NCI-H2029 treated with DMSO at 0.1 percent for 48 hours (cell line): ENCODE measurements around the gene CKAP4.
"Not testable (repeated sequence)": the region's sequence is repeated elsewhere in the genome, so short reads cannot be mapped to it uniquely, and the experiment has no call there.

Experiments used
- DNase-seq: peaks from one replicate; lab custom pipeline; 2025; lab: John Stamatoyannopoulos, UW

CKAP4 gene, protein sequence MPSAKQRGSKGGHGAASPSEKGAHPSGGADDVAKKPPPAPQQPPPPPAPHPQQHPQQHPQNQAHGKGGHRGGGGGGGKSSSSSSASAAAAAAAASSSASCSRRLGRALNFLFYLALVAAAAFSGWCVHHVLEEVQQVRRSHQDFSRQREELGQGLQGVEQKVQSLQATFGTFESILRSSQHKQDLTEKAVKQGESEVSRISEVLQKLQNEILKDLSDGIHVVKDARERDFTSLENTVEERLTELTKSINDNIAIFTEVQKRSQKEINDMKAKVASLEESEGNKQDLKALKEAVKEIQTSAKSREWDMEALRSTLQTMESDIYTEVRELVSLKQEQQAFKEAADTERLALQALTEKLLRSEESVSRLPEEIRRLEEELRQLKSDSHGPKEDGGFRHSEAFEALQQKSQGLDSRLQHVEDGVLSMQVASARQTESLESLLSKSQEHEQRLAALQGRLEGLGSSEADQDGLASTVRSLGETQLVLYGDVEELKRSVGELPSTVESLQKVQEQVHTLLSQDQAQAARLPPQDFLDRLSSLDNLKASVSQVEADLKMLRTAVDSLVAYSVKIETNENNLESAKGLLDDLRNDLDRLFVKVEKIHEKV

DNA sequence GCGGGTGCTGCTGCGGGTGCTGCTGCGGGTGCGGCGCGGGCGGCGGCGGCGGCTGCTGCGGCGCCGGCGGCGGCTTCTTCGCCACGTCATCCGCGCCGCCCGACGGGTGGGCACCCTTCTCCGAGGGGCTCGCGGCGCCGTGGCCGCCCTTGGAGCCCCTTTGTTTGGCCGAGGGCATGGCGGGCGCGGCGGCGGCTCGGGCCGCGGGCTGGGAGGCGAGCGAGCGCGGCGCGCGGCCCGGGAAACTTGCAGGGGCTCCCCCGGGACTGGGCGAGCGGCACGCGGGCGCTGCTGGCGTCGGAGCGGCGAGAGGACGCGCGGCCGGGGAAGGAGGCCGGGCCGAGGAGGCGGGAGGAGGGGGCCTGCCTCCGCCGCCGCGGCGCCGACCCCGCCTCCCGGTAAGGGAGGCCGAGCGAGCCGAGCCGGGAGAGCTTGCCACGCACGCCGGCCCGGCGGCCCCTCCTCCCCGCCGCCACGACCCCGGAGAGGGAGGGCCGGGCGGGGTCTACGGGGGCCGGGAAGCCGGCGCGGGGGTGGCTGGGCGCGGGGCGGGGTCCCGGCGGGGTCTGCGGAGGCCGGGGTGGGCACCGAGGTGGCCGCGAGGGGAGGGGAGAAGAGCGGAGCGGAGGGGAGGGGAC, at the start of gene CKAP4:
CKAP4 (minus strand) TSS at position 347 of the 638 bp plus-strand sequence; CDS start at position 178, 169 bp downstream.
- DNase-seq: no peak

DNA sequence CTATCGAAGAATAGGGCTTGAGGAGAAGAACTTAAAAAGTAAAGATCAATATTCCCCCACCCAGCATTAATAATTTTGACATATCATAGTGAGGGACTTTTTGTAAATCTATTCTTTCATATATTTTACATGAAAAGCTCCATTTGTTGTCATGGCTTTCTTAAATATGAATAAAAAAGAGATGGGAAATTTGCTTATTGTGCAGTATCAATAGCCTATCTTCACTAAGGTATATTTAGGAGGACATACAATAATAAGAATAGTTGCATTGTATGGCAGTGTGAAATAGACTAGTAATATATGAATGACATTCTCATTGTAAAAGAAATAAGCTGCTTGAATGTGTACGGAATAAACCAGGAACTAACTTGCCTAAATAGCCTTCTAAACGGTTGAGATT, 49.3 kb upstream of the CKAP4 start:
- no peak for DNase-seq

- DNase-seq: no peak
Measured at GRCh38 chr12:106296179-106296877, 48.5 kb upstream of the CKAP4 start.

DNA sequence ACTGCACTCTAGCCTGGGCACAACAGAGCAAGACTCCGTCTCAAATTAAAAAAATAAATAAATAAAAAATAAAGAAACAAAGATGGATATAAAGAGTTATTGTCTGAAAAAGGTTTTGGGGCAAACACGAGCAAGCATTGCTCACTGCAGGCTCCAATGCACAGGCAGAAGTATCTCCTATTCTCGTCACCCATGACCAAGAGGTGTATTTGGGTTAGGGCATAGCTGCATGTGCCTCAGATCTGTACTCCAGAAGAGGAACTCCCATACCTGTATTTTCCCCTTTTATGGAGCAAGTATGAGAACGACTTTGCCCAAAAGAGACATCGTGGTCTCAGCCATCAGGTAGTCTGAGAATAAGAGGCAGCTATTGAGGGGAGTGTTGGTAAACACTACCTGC, 44.5 kb upstream of the CKAP4 start:
- no peak for DNase-seq

GRCh38 chr12:106291342-106291741, 43.5 kb upstream of the CKAP4 start:
- DNase-seq: peak; percentile 18

GRCh38 chr12:106290666-106291065, 42.8 kb upstream of the CKAP4 start:
- no peak for DNase-seq

GRCh38 chr12:106289196-106289681, 41.4 kb upstream of the CKAP4 start:
- DNase-seq: no peak

- no peak for DNase-seq
Measured at GRCh38 chr12:106288494-106289195, 40.8 kb upstream of the CKAP4 start.

- no peak for DNase-seq
Measured at GRCh38 chr12:106288101-106288493, 40.3 kb upstream of the CKAP4 start.

GRCh38 chr12:106287364-106287763, 39.5 kb upstream of the CKAP4 start:
- no peak for DNase-seq

DNA sequence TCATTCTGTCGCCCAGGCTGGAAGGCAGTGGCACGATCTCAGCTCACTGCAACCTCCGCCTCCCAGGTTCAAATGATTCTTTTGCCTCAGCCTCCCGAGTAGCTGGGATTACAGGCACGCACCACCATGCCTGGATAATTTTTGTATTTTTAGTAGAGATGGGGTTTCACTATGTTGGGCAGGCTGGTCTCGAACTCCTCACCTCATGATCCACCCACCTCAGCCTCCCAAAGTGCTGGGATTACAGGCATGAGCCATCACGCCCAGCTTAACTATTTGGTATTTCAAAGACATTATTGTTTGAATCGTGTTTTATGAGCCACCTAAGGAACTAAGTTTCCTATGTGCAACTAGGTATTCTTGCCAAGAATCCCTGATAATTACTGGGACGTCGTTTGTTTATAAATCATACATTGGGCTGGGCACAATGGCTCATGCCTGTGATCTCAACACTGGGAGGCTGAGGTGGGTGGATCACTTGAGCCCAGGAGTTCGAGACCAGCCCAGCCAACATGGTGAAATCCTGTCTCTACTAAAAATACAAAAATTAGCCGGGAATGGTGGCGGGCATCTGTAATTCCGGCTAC, 38.8 kb upstream of the CKAP4 start:
- DNase-seq: not testable (repeated sequence)

DNA sequence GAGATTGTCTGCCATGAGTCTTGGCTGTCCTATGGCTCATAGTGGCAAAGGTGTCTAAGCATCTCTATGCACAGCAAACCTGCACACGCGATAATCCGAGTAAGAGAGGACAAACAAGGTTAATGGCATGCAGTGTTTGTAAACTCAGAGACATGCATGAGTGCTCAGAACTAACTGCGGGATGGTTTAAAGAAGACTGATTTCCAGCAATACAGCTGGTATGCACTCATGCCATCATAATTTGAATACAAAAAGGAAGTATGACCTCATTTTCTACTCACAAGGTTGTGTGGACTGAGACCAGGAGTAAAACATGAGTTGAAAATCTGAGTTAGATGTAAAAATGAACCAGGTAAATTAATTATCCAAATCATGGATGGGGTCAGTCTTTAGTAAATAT, 38.2 kb upstream of the CKAP4 start:
- DNase-seq: no peak

DNA sequence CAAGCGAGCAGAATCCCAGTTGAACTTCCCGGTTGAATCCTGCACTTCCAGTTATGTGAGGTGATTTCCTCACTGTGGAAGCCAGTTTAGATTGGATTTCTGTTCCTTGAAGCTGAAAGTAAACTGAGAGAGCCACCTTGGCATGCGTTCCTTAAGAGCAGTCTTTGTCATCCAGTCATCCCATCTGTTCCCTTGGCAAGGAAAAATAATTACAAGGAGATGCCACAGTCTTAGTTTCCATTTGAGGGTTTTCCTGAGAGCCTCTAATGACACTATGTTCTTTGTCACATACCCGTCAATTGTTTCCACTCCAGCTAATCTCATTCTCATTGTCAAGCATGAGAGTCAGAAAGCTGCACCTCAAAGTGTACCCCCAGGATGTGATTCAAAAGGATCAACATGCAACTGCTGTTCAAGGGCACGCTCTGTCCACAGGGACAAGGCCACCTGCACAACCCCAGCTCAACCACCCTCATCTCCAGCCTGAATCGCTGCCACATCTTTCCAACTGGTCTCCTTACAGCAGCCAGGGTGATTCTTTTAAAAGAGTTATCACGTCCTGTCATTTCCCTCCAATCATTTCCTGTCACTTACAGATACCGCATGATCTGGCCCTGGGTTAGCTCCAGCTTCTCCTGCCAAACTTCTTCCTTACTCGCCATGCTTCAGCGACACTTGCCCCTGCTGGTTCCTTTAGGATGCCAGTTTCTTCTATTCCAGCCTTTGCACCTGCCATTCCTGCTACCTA, 36.7 kb upstream of the CKAP4 start:
- DNase-seq: no peak

- DNase-seq: peak; percentile 30
Measured at GRCh38 chr12:106282457-106283097, 34.8 kb upstream of the CKAP4 start.

- no peak for DNase-seq
Measured at GRCh38 chr12:106281804-106282203, 34.0 kb upstream of the CKAP4 start.

GRCh38 chr12:106281056-106281782, 33.4 kb upstream of the CKAP4 start:
- no peak for DNase-seq

GRCh38 chr12:106280106-106280505, 32.3 kb upstream of the CKAP4 start:
- DNase-seq: no peak

DNA sequence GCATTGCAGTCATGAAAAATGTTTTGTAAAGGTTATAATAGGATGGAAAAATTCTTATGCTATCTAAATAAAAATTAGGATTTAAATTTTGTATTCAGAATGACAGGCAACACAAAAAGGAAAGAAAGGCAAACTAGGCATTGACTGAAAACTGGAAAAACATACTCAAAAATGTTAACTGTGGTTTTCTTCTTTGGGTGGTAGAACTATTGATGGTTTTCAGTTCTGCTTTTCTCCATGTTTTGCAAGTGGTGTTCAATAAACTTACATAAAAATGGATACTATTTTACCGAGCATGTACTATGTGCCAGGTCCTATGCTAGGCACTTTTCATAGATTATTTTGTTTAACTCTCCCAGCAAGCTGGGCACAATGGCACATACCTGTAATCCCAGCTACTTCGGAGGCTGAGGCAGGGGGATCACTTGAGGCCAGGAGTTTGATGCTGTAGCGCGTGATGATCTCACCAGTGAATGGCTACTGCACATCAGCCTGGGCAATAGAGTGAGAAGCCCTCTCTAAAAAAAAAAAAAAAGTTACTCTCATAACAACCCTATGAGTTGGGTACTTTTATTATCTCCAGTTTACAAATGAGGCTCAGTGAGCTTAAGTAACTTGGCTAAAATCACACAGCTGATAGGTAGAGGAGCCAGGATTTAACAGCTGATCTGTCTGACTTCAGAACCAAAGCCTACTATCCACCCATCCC, 28.4 kb upstream of the CKAP4 start:
- DNase-seq: no peak

DNA sequence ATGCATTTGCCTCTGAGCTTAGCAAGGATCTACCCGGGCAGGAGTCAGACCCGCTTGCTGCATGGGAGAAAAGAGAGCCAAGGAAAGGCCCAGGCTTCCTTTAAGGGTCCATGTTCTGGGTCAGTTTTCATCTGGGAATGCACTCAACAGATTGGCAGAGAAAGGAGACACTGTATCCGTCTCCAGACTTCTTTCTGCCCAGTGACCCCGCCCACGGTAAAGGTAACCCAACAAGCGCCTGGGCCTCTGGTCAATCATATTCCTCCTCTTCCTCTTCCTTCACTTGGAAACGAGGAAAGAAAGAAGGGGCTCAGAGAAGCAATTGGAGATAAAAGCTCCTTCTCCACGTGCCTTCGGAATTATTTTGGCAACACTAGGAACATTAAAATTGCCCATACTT, 27.6 kb upstream of the CKAP4 start:
- DNase-seq: no peak
